Germinal center (tissue), 1 donor: ENCODE measurements around the gene TP53I13.

ENCODE experiments used
- DNase-seq: peaks from one replicate; pipeline ENCODE4 v3.0.0; 2012; ENCODE audit warnings: mixed read lengths, low spot score

The TP53I13 gene

GRCh38 chr17:29593591-29594518 lies 25.4 kb downstream of the TP53I13 start:
- no peak for DNase-seq

- DNase-seq = no peak
Observed at GRCh38 chr17:29594519-29595090, 26.1 kb downstream of the TP53I13 start.

- no peak for DNase-seq
Observed at GRCh38 chr17:29595107-29595942, 26.8 kb downstream of the TP53I13 start.

GRCh38 chr17:29595943-29596774 lies 27.7 kb downstream of the TP53I13 start:
- no peak for DNase-seq

- DNase-seq = no peak
Observed at GRCh38 chr17:29596811-29597210, 28.3 kb downstream of the TP53I13 start.

GRCh38 chr17:29597361-29598172 lies 29.1 kb downstream of the TP53I13 start:
- DNase-seq = no peak

- DNase-seq = no peak
Observed at GRCh38 chr17:29603109-29603674, 34.7 kb downstream of the TP53I13 start.

GRCh38 chr17:29607557-29608195 lies 39.2 kb downstream of the TP53I13 start:
- DNase-seq = no peak

- DNase-seq = no peak
Observed at GRCh38 chr17:29608986-29609385, 40.5 kb downstream of the TP53I13 start.

GRCh38 chr17:29610395-29610794 lies 41.9 kb downstream of the TP53I13 start:
- DNase-seq = no peak

GRCh38 chr17:29611351-29612093 lies 43.0 kb downstream of the TP53I13 start:
- DNase-seq = no peak

GRCh38 chr17:29612094-29612403 lies 43.5 kb downstream of the TP53I13 start:
- DNase-seq = no peak

GRCh38 chr17:29612404-29613280 lies 44.1 kb downstream of the TP53I13 start:
- no peak for DNase-seq

- peak; percentile 79 for DNase-seq
Observed at GRCh38 chr17:29613352-29613837, 44.9 kb downstream of the TP53I13 start.

GRCh38 chr17:29613856-29614255 lies 45.4 kb downstream of the TP53I13 start:
- DNase-seq = no peak

- DNase-seq = no peak
Observed at GRCh38 chr17:29614349-29615047, 46.0 kb downstream of the TP53I13 start.

GRCh38 chr17:29615048-29615385 lies 46.5 kb downstream of the TP53I13 start:
- peak; percentile 44 for DNase-seq
